RPMI7951 (cell line): ENCODE data around the gene SPPL3. TPM values are rescaled to one million over a fixed set of nuclear protein-coding genes. Genes with fewer than 3 reads are reported as not detected.
"Not testable (repeated sequence)": the region's sequence is repeated elsewhere in the genome, so short reads cannot be mapped to it uniquely, and the experiment has no call there.

Experiments used
- DNase-seq: peaks from one replicate; pipeline ENCODE4 v3.0.0-alpha.2; 2012; ENCODE audit warnings: low read depth
- total RNA-seq: library from RNA; depleted of rRNA; stranded (reverse); fragments of >200 nt; shearing (Covaris generic); gene quantifications from 2 replicates; pipeline ENCODE4 v1.2.3, GENCODE V29; 2014; rRNA removed

SPPL3 gene, protein sequence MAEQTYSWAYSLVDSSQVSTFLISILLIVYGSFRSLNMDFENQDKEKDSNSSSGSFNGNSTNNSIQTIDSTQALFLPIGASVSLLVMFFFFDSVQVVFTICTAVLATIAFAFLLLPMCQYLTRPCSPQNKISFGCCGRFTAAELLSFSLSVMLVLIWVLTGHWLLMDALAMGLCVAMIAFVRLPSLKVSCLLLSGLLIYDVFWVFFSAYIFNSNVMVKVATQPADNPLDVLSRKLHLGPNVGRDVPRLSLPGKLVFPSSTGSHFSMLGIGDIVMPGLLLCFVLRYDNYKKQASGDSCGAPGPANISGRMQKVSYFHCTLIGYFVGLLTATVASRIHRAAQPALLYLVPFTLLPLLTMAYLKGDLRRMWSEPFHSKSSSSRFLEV
- total RNA-seq = 7.1 and 8.4 TPM in 2 replicates

DNA sequence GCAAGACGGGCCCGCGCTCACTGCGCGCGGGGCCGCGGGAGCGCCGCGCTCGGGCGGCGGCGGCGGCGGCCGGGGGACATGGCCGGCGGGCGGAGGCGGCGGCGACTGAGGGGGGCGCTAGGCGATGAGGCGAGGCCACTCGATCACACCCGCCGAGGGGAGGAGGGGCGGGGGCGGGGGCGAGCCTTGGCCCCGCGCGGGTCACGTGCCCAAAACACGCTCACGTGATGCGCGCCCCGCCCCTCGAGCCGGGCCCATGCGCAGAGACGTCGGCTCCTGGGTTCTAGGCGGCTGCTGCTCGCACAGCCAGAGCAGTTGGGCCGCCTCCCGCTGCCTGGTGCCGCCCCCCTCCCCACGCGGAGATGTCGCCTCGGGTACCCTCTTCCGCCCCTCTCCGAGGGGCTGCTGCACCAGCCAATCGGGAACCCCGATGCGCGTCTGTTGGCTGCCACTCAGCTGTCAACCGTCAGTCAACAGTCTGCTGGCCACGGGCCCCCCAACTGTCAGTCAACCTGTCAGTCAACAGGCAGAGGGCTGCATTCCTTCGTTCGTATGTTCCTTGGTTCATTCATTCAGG, at the start of gene SPPL3:
TSS of gene SPPL3 (minus strand) at position 162 of the 577 bp plus-strand sequence. CDS start 491 bp downstream, outside the sequence.
- DNase-seq = peak; percentile 79

- no peak for DNase-seq
Measured at GRCh38 chr12:120950807-120951206, 46.6 kb upstream of the SPPL3 start.

- not testable (repeated sequence) for DNase-seq
Measured at GRCh38 chr12:120950260-120950799, 46.2 kb upstream of the SPPL3 start.

DNA sequence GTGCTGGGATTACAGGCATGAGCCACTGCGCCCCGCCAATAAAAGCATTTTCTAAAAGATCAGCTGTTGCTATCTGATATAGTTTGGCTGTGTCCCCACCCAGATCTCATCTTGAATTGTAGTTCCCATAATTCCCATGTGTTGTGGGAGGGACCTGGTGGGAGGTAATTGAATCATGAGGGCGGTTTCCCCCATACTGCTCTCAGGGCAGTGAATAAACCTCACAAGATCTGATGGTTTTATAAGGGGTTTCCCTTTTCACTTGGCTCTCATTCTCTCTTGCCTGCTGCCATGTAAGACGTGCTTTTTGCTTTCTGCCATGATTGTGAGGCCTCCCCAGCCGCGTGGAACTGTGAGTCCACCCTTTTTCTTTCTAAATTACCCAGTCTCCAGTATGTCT, 41.4 kb upstream of the SPPL3 start:
- DNase-seq = not testable (repeated sequence)

DNA sequence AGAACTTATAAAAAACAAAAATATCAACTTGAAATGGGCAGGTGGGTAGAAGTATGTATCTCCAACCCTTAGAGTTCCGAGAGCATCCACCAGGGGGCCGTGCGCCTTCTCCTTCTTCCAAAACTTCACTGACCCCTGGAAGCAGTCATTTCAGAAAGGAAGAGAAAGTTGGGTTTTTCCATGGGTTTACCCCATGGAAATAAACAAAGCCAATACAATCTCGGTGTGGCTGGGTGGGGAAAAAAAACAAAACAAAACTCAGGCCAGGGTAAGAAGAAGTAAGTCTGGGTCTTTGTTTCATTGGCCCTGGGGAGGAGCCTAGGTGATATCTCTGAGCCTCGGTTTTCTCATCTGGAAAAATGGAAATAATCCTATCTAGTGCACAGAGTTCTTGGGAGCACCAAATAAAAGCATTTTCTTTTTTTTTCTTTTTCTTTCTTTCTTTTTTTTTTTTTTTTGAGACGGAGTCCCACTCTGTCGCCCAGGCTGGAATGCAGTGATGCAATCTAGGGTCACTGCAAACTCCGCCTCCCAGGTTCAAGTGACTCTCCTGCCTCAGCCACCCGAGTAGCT, 40.6 kb upstream of the SPPL3 start:
- DNase-seq = peak; percentile 37

DNA sequence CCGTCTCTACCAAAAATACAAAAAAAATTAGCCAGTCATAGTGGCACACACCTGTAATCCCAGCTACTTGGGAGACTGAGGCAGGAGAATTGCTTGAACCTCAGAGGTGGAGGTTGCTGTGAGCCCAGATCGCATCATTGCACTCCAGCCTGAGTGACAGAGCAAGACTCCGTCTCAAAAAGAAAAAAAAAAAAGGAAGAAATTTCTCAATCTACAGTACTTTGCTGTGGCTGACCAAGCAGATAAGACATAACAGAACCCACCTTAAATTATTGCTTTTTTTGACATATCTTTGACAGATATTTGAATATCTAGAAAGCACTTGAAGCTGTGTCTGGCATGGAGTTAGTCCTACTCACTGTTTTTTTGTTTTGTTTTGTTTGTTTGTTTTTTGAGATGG, 39.3 kb upstream of the SPPL3 start:
- no peak for DNase-seq

DNA sequence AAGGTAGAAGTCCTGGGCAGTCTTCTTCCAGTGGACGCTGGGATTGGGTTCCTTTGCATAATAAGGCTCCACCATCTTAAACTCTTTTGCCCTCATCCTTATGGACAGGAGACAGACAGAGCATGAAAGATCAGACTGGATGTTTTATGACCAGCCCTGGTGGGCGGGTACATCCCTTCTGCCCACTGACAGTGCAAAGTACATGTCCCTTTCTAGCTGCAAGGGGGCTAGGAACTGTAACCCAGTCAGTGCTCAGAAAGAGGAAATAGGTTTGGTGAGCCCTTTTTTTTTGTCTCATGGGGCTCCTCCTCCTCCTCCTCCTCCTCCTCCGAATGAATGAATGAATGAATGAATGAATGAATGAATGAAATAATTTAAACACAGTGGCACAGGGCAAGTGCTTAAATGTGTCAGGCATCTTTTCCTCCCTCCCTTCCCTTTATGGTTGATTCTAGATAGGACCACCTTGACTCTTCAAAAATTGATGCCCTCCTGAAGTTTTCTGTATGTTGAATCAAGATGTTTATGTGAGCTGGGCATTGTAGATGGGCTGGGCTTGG, 37.8 kb upstream of the SPPL3 start:
- no peak for DNase-seq

GRCh38 chr12:120941412-120941811, 37.3 kb upstream of the SPPL3 start:
- DNase-seq = no peak

DNA sequence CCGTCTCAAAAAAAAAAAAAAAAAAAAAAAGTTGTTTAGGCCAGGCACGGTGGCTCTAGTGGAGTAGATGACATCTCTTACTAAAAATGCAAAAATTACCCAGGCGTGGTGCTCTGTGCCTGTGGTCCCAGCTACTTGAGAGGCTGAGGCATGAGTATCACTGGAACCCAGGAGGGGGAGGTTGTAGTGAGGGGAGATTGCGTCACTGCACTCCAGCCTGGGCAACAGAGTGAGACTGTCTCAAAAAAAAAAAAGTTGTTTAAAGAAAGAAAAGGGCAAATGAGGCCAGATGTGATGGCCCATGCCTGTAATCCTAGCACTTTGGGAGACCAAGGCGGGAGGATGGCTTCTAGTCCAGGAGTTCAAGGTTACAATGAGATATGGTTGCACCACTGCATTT, 36.6 kb upstream of the SPPL3 start:
- no peak for DNase-seq

DNA sequence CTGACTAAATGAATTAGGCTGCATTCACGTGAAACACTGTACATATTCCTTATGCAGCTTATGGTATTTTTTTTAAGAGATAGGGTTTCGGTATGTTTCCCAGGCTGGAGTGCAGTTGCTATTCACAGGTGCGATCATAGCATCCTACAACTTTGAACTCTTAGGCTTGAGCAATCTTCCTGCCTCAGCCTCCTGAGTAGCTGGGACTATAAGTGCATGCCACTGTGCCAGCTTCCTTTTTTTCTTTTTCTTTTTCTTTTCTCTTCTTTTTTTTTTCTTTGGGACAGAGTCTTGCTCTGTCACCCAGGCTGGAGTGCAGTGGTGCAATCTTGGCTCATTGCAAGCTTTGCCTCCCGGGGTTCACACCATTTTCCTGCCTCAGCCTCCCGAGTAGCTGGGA, 35.8 kb upstream of the SPPL3 start:
- no peak for DNase-seq

GRCh38 chr12:120939523-120939922, 35.4 kb upstream of the SPPL3 start:
- DNase-seq = no peak

- no peak for DNase-seq
Measured at GRCh38 chr12:120938496-120938895, 34.3 kb upstream of the SPPL3 start.

GRCh38 chr12:120936197-120936596, 32.0 kb upstream of the SPPL3 start:
- no peak for DNase-seq

GRCh38 chr12:120933786-120934185, 29.6 kb upstream of the SPPL3 start:
- no peak for DNase-seq

GRCh38 chr12:120932956-120933526, 28.9 kb upstream of the SPPL3 start:
- no peak for DNase-seq

GRCh38 chr12:120932058-120932457, 27.9 kb upstream of the SPPL3 start:
- no peak for DNase-seq

- DNase-seq = no peak
Measured at GRCh38 chr12:120930032-120930431, 25.9 kb upstream of the SPPL3 start.

GRCh38 chr12:120928864-120929652, 24.9 kb upstream of the SPPL3 start:
- no peak for DNase-seq

DNA sequence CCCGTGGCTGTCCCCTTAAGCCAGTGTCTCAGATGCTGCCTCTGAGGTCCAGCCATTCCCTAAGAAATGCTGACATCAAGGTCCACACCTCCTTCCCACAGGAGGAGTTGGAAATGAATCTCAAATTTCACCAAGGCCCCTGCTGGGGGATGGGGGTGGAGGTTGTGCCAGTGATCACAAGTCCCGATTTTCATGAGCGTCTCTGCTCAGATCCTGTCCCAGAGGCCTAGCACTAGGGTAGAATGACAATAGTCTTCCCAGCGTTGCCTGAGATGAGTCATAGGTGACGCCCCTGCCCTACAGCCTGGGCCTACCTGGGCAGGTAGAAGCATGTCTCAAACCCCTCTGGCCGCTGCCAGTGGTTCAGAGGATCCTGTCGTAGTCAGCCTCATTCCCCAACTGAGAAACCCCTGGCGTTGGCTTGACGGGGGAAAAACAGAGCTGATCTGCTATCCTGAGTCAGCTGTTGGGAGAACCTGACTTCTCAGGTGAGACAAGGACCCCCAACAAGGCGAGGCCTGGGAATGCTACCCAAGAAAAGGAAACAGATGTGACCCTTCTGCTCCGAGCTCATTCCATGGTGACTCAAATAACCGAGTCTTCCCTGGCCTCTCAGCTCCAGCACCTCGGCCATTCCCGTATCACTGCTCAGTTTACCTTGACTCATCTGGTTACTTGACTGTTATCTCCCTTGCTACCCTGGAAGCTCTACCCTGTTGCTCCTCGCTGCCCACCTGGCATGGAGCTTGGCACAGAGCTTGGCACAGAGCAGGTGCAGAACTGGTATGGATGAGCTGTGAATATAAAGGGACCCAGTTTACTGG, 21.8 kb upstream of the SPPL3 start:
- DNase-seq = no peak

DNA sequence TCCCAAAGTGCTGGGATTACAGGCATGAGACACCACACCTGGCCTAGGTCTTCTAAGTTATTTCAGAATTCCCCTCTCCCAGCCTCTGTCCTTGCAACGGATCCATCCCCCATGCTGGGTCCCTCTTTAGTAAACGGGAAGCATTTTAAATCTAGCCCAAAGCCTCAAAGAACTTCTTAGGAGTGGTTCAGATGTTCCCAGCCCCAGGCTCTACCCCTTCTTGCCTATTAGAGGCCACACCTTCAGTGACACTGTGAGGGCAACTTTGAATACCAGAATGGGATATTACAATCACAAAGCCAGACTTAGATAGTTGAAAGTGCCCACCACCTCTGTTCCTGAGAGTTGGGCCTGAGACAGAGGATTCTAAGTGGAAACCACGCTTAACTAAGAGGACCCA, 18.1 kb upstream of the SPPL3 start:
- DNase-seq = no peak
